T-helper 17 cell (primary cell): ENCODE results near the gene CNNM4. TPM values are rescaled to one million over a fixed set of nuclear protein-coding genes. Genes with fewer than 3 reads are reported as not detected.

ENCODE experiments used
- ATAC-seq: fragments of 150-1000 bp; cut with Tn5 transposase; 2 replicates; pipeline ENCODE4 v1.10.0; 2021; ENCODE audit warnings: mild to moderate bottlenecking, moderate library complexity
- DNase-seq, 3 donors: peaks; one replicate each; pipeline versions ENCODE4 v3.0.0 to v3.0.0-alpha.2; 2020 to 2021
- H3K9me3 ChIP-seq: one replicate; pipeline ENCODE4 v1.7.0; 2013; ENCODE audit warnings: low read length, mild to moderate bottlenecking; ENCODE audit not compliant: control insufficient read depth, poor library complexity, severe bottlenecking
- H3K27ac Mint-ChIP-seq: one replicate; pipeline ENCODE4 v1.8.0; 2022; ENCODE audit warnings: mild to moderate bottlenecking, moderate library complexity, mixed read lengths
- H3K27me3 Mint-ChIP-seq: one replicate; pipeline ENCODE4 v1.8.0; 2022; ENCODE audit warnings: mixed read lengths
- H3K36me3 Mint-ChIP-seq: one replicate; pipeline ENCODE4 v1.8.0; 2022; ENCODE audit warnings: low read depth, mixed read lengths
- H3K4me1 Mint-ChIP-seq: one replicate; pipeline ENCODE4 v1.8.0; 2022; ENCODE audit warnings: mild to moderate bottlenecking, mixed read lengths
- H3K4me3 Mint-ChIP-seq: one replicate; pipeline ENCODE4 v1.8.0; 2022; ENCODE audit warnings: mild to moderate bottlenecking, moderate library complexity, mixed read lengths
- total RNA-seq, 4 donors: library from RNA in 2 of 4; stranded (reverse) in 2 of 4; gene quantifications; one replicate each; pipeline ENCODE4 v1.2.3 and lab custom pipeline; 2022 to 2026

CNNM4 gene
- total RNA-seq, 2 donors from 2014 or later, result 6.4 to 8.1 TPM

DNA sequence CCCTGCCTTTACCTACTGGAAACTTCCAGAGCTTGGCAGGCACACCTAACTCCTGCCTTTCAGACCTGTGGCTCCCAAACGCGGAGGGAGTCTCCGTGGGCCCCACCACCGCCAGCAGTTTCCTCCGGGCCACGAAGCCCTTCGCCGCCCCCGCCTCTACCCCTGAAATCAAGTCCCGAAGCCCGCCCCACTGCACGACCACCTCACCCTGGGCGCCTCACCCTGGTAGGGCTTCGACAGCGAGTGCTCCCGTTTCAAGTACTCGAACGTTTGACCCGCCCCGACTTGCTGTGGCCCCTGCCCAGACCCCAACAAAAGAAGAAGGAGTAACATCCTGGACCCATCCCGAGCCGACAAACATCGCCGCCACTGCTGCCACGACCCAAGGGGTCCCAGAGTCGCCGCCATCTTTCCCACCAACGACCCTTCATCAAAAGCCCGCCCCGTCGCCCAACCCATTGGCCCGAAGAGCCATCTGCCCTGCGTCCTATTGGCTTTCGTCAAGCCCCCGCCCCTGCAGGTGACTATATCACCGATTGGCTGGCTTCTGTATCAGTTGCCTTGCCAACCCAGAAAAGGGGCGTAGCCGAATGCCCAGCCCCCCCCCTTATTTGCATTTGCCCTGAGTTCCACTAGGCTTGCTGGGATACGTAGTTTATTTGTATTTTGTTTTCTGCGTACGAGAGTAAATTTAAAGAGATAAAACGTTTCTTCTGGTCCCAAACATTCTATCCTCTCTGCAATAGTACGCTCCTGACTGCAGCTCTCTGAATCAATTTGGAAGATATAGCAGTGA lies 20.9 kb upstream of the CNNM4 start, which contains the start of gene LMAN2L:
LMAN2L (minus strand) TSS at position 432 of the 796 bp plus-strand sequence; CDS start at position 408, 24 bp downstream.
- H3K4me3 Mint-ChIP-seq, result peak within 1 kb of the TSS; percentile 99
- peak; percentile 97 for ATAC-seq
- H3K27me3 Mint-ChIP-seq, result no peaks in the 10 kb centered on the region
- peak; percentile 90 to 93 (median 92) for DNase-seq
- peaks cover 35% of the 10 kb centered on the region for H3K4me1 Mint-ChIP-seq
- peak within 1 kb of the TSS; percentile 99 for H3K27ac Mint-ChIP-seq
- no peaks in the 10 kb centered on the region for H3K9me3 ChIP-seq
- peaks cover 3% of the 10 kb centered on the region for H3K36me3 Mint-ChIP-seq

DNA sequence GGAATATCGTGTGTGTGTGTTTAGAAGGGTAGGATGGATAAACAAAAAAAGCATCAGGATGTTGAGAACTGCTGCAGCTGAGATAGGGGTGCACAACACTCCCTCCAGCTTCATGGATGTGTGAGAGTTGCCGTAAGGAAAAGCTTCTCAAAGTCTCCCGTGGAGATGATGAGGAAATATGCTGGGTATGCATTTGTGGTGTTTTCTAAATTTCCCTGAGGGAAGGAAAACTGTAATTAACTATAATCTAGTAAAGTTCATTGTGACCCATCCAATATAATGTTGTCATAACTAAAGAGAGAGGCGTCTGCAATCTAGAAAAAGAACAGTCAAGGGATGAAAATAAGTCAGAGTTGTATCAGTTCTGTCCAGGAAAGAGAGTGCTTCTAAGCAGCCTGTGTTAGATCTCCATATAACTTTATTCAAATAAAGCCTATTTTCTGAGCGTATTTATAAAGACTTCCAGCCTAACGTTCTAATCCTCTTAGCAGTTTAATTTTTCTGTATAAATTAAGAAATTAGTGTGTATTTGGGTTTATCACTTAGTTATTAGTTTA lies 13.6 kb upstream of the CNNM4 start:
- no peaks in the 10 kb centered on the region for H3K27me3 Mint-ChIP-seq
- no peaks in the 10 kb centered on the region for H3K36me3 Mint-ChIP-seq
- ATAC-seq, result no peak
- H3K9me3 ChIP-seq, result no peaks in the 10 kb centered on the region
- H3K4me3 Mint-ChIP-seq, result no peak overlapping the region
- peaks cover 2% of the 10 kb centered on the region for H3K4me1 Mint-ChIP-seq
- no peak overlapping the region for H3K27ac Mint-ChIP-seq
- no peak for DNase-seq

DNA sequence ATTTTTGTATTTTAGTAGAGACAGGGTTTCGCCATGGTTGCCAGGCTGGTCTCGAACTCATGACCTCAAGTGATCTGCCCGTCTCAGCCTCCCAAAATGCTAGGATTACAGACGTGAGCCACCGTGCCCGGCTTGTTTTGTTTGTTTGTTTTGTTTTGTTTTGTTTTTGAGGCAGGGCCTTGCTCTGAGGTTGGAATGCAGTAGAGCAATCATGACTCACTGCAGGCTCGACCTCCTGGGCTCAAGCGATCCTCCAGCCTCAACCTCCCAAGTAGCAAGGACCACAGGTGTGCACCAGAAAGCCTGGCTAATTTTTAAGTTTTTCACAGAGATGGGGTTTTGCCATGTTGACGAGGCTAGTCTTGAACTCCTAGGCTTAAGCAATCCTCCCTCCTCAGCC lies 8.9 kb upstream of the CNNM4 start:
- no peaks in the 10 kb centered on the region for H3K9me3 ChIP-seq
- H3K36me3 Mint-ChIP-seq, result no peaks in the 10 kb centered on the region
- ATAC-seq (no peak), DNase-seq (no peak)
- no peaks in the 10 kb centered on the region for H3K27me3 Mint-ChIP-seq
- H3K27ac Mint-ChIP-seq, result no peak overlapping the region
- no peaks in the 10 kb centered on the region for H3K4me1 Mint-ChIP-seq
- H3K4me3 Mint-ChIP-seq, result no peak overlapping the region

DNA sequence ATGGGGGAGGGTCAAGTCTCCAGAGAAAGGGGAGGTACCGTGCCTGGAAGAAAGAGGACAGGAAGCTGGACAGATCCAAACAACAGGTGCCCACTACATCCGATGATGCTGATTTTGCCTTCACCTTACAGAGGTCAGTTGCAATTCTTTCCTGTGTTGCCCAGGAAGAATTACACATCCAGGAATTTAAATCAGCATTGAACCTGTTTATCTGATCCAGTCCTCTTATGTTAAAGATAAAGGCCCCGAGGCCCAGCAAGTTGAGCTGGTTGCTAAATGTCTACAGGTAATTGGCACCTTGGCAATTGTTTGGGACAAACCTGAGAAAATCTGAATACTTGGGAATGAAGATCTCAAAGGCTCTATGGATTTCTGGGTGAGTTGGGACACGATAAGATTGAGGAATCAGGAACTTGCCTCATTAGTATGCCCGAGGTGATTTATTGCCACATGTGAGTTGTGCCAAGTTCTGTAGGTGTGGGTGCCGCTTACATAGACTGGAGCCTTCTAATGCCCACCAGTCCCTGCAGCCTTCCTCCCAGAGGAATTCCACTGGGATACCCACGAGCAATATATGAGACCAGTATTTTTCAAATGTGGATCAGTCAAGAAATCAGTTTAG lies 6.9 kb upstream of the CNNM4 start:
- DNase-seq (no peak), ATAC-seq (no peak)
- Mint-ChIP-seq H3K4me3 (no peak overlapping the region), H3K27ac (no peak overlapping the region), H3K4me1 (peaks cover 1% of the 10 kb centered on the region), H3K27me3 (no peaks in the 10 kb centered on the region), H3K36me3 (no peaks in the 10 kb centered on the region)
- H3K9me3 ChIP-seq, result no peaks in the 10 kb centered on the region

DNA sequence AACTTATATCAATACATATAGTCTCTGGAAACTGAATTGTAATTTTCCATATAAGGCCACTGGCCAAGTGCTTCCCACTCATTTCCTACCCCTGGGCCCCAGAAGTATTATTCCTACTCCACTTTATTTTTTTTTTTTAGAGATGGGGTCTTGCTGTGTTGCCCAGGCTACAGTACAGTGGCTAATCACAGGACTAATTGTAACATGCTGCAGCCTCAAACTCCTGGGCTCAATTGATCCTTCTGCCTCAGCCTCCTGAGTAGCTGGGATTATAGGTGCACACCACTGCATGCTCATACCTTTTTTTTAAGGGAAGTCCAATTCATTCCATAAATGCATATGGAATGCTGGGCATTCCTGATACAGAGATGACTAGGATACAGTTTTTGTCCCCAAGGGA lies 6.4 kb upstream of the CNNM4 start:
- no peaks in the 10 kb centered on the region for H3K9me3 ChIP-seq
- no peaks in the 10 kb centered on the region for H3K36me3 Mint-ChIP-seq
- peaks cover 4% of the 10 kb centered on the region for H3K4me1 Mint-ChIP-seq
- H3K4me3 Mint-ChIP-seq, result no peak overlapping the region
- ATAC-seq (no peak), DNase-seq (no peak)
- no peak overlapping the region for H3K27ac Mint-ChIP-seq
- no peaks in the 10 kb centered on the region for H3K27me3 Mint-ChIP-seq

DNA sequence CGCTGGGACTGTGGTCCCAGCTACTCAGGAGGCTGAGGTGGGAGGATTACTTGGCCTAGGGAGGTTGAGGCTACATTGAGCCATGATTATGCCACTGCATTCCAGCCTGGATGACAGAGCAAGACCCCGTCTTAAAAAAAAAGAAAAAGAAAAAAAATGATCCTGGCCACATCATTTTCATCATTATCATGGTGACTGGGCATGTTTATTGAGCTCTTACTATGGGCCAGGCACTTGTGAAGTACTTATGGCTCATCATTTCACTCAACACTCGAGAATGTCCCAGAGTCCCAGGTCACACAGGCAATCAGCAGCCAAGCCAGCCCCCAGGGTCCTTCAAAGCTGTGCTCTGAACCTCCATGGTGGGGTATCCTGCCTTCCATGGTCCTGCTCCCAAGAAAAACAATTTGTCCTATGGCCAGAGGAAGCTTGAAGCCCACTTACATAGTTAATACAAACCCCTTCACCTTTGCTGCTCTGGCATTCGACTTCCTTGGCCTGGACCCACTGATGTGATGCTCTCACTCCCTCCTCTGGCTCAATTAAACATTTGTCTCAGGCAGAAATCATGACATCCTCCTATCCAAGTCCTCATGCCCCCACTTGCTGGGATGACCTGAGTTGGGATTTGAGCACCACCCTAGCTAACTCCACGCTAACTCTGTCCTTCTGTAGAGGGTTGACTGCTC lies 3.8 kb upstream of the CNNM4 start:
- H3K27ac Mint-ChIP-seq, result no peak overlapping the region
- H3K4me1 Mint-ChIP-seq, result peaks cover 16% of the 10 kb centered on the region
- DNase-seq, result no peak
- H3K4me3 Mint-ChIP-seq, result no peak overlapping the region
- H3K27me3 Mint-ChIP-seq, result no peaks in the 10 kb centered on the region
- no peak for ATAC-seq
- no peaks in the 10 kb centered on the region for H3K9me3 ChIP-seq
- no peaks in the 10 kb centered on the region for H3K36me3 Mint-ChIP-seq

DNA sequence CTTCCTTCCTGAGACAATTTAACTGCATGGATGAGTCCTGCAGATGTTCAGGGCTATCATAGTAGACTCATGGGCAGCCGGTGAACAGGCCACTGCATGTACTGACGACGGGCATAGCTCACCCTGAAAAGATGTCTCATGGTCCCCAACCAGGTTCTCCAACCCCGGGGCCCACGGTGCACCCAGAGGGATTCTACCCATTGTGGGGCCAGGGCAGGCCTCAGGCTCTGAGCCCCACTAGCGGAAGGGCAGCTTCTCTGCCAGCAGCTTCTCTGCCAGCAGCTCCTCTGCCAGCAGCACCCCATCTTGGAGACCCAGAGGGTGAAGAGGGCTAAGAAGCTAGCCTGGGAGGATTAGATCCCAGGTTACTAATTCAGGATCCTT lies 3.2 kb upstream of the CNNM4 start:
- Mint-ChIP-seq H3K27me3 (no peaks in the 10 kb centered on the region), H3K4me1 (peaks cover 20% of the 10 kb centered on the region), H3K36me3 (no peaks in the 10 kb centered on the region), H3K4me3 (no peak overlapping the region), H3K27ac (no peak overlapping the region)
- no peak for DNase-seq
- ATAC-seq, result no peak
- H3K9me3 ChIP-seq, result no peaks in the 10 kb centered on the region

DNA sequence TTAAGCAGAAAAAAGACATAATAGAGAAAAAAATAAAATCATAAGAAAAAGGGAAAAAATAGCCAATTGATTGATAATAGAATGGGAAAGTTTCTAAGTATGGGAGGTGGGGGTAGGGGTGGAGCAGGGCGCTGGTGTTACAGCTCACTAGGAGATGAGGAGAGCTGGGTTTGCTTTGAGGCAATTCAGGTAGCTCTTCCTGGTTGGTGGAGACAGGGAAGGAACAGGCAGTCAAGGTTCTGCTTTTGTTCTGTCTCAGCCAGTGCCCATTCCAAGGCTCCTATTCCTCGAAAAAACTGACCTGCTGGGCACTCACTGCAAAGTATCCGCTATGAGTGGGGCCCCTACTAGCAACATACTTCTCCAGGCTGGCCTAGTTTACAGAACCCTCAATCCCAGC lies 1.7 kb upstream of the CNNM4 start:
- H3K9me3 ChIP-seq, result no peaks in the 10 kb centered on the region
- no peaks in the 10 kb centered on the region for H3K36me3 Mint-ChIP-seq
- no peaks in the 10 kb centered on the region for H3K27me3 Mint-ChIP-seq
- H3K4me1 Mint-ChIP-seq, result peaks cover 29% of the 10 kb centered on the region
- DNase-seq, result no peak
- H3K4me3 Mint-ChIP-seq, result no peak overlapping the region
- H3K27ac Mint-ChIP-seq, result peak overlapping the region; percentile 94
- ATAC-seq, result no peak

DNA sequence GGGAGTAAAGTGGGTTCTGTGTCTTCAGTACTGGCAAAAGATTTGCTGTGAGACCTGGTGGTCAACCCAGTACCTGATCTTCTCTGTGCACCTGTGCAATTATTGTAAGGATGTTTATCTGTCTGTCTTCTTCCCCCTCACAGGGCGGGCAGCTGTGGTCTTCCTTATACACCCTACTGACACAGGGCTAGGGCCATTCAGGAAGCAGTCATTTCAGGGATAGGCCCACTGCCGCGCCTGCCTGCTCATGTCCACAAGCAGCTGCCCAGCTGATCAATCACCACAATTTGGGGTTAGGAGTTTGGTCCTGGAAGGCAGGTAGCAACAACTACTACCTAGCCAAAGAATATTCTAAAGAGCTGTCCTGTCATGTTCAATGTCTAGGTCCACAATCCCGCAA lies 1.2 kb upstream of the CNNM4 start:
- H3K27ac Mint-ChIP-seq, result peak overlapping the region; percentile 94
- H3K36me3 Mint-ChIP-seq, result no peaks in the 10 kb centered on the region
- H3K27me3 Mint-ChIP-seq, result no peaks in the 10 kb centered on the region
- no peaks in the 10 kb centered on the region for H3K9me3 ChIP-seq
- peaks cover 32% of the 10 kb centered on the region for H3K4me1 Mint-ChIP-seq
- peak overlapping the region; percentile 96 for H3K4me3 Mint-ChIP-seq
- ATAC-seq (no peak), DNase-seq (no peak)

DNA sequence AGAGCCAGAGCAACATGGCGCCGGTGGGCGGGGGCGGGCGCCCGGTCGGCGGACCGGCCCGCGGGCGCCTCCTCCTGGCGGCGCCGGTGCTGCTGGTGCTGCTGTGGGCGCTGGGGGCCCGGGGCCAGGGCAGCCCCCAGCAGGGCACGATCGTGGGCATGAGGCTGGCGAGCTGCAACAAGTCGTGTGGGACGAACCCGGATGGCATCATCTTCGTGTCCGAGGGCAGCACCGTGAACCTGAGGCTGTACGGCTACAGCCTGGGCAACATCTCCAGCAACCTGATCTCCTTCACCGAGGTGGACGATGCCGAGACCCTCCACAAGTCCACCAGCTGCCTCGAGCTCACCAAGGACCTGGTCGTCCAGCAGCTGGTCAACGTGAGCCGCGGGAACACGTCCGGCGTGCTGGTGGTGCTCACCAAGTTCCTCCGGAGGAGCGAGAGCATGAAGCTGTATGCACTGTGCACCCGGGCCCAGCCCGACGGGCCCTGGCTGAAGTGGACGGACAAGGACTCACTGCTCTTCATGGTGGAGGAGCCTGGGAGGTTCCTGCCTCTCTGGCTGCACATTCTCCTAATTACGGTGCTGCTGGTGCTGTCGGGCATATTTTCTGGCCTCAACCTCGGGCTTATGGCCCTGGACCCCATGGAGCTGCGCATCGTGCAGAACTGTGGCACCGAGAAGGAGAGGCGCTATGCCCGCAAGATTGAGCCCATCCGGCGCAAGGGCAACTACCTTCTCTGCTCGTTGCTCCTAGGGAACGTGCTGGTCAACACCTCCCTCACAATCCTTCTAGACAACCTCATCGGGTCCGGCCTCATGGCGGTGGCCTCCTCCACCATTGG lies 507 bp downstream of the CNNM4 start:
- DNase-seq, result peak in 2 of 3 donors; percentile 14 to 76
- Mint-ChIP-seq H3K27me3 (no peaks in the 10 kb centered on the region), H3K36me3 (no peaks in the 10 kb centered on the region), H3K4me3 (peak overlapping the region; percentile 96), H3K27ac (peak overlapping the region; percentile 94), H3K4me1 (peaks cover 34% of the 10 kb centered on the region)
- peak; percentile 85 for ATAC-seq
- no peaks in the 10 kb centered on the region for H3K9me3 ChIP-seq

DNA sequence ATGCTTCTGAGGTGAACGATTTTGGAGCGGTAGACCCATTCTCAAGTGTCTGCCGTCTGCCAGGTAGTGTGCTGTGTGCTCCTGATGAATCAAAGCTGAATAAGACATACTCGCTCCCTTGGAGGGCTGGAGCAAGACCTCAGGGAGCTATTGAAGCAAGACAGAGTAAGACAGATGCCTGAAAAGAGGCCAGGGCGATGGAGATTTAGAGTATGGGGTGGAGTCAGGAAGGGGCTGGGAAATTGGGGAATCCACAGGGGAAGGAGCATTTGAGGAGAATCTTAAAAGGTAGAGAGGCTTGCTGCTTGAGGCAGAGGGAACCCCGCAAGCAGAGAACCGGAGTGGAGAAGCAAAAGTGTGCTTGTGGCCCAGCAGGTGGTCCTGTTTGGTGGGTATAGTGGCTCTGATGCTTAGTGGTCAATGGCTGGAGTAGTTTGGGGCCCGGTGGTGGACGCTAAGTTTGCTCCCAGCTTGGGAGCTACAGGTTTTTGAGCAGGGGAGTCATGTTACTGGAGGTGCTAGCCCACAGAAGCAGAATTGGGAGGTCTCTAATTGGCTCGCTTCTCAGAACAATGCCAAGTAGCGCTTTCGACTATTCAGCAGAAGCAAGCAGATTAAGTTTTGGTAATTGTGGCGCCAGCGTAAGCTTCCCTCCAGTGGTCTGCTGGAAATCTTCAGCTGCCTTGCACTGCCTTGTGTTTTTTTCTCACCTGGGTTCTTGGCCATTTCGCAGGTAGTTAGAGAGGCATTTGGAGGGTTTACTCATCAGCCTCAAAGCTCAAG lies 2.0 kb downstream of the CNNM4 start:
- ATAC-seq, result no peak
- Mint-ChIP-seq H3K27ac (peak overlapping the region; percentile 94), H3K4me1 (peaks cover 44% of the 10 kb centered on the region), H3K36me3 (no peaks in the 10 kb centered on the region), H3K27me3 (no peaks in the 10 kb centered on the region), H3K4me3 (peak overlapping the region; percentile 96)
- no peak for DNase-seq
- no peaks in the 10 kb centered on the region for H3K9me3 ChIP-seq
